Stimulated activated CD8-positive, alpha-beta memory T cell treated with anti-CD3 and anti-CD28 coated beads, Interleukin-12 subunit alpha, Interleukin-12 subunit beta, amount 100 ng/mL, for 24 hours (primary cell): ENCODE data around the gene CUEDC1.
"Not testable (repeated sequence)": the region's sequence is repeated elsewhere in the genome, so short reads cannot be mapped to it uniquely, and the experiment has no call there.

Source experiments
- DNase-seq: peaks from one replicate; pipeline ENCODE4 v3.0.0-alpha.2; 2020; ENCODE audit errors: extremely low read depth

Gene CUEDC1

GRCh38 chr17:57938061-57938502, 17.1 kb downstream of the CUEDC1 start:
- no peak for DNase-seq

GRCh38 chr17:57937492-57937891, 17.7 kb downstream of the CUEDC1 start:
- no peak for DNase-seq

- DNase-seq = no peak
These were observed 19.1 kb downstream of the CUEDC1 start for GRCh38 chr17:57935833-57936807.

- DNase-seq = no peak
These were observed 23.6 kb downstream of the CUEDC1 start for GRCh38 chr17:57931488-57932137.

- no peak for DNase-seq
These were observed 25.0 kb downstream of the CUEDC1 start for GRCh38 chr17:57930239-57930638.

- DNase-seq = no peak
These were observed 25.8 kb downstream of the CUEDC1 start for GRCh38 chr17:57929386-57929785.

GRCh38 chr17:57928928-57929327, 26.3 kb downstream of the CUEDC1 start:
- DNase-seq = no peak

- no peak for DNase-seq
These were observed 28.0 kb downstream of the CUEDC1 start for GRCh38 chr17:57927048-57927723.

- DNase-seq = no peak
These were observed 28.5 kb downstream of the CUEDC1 start for GRCh38 chr17:57926723-57927047.

- DNase-seq = no peak
These were observed 29.7 kb downstream of the CUEDC1 start for GRCh38 chr17:57925361-57925990.

- DNase-seq = no peak
These were observed 30.5 kb downstream of the CUEDC1 start for GRCh38 chr17:57924677-57925076.

GRCh38 chr17:57923182-57923872, 31.9 kb downstream of the CUEDC1 start:
- no peak for DNase-seq

- DNase-seq = not testable (repeated sequence)
These were observed 32.5 kb downstream of the CUEDC1 start for GRCh38 chr17:57922745-57923144.

GRCh38 chr17:57920916-57921703, 34.1 kb downstream of the CUEDC1 start:
- no peak for DNase-seq

GRCh38 chr17:57919918-57920317, 35.3 kb downstream of the CUEDC1 start:
- DNase-seq = no peak

GRCh38 chr17:57918017-57918895, 37.0 kb downstream of the CUEDC1 start:
- no peak for DNase-seq

- no peak for DNase-seq
These were observed 38.0 kb downstream of the CUEDC1 start for GRCh38 chr17:57916925-57917858.

GRCh38 chr17:57915985-57916757, 39.0 kb downstream of the CUEDC1 start:
- no peak for DNase-seq
